ENCODE measurements around the gene SEC14L1. TPM values are rescaled to one million over a fixed set of nuclear protein-coding genes. Genes with fewer than 3 reads are reported as not detected.

The SEC14L1 gene
- total RNA-seq, 2 donors from 2014 or later, result 31.0 to 38.8 TPM

GRCh38 chr17:77191244-77191643 lies 50.5 kb downstream of the SEC14L1 start:
- Histone ChIP-seq H3K4me3 (no peak overlapping the region), H3K9ac (ENCODE audit: low read depth in 2 of 2, low read length in 2 of 2) (no peak overlapping the region), H3K27me3 (no peaks in the 10 kb centered on the region), H3K9me3 (no peaks in the 10 kb centered on the region), H3K27ac (no peak overlapping the region), H3K36me3 (peaks cover 15% of the 10 kb centered on the region), H3K4me1 (no peaks in the 10 kb centered on the region)
- TF ChIP-seq CTCF (IDR thresholded peaks at IDR 0.05), result no peak
- intact Hi-C loops (cut with DNase I), result no loop called here
- DNase-seq, result no peak

DNA sequence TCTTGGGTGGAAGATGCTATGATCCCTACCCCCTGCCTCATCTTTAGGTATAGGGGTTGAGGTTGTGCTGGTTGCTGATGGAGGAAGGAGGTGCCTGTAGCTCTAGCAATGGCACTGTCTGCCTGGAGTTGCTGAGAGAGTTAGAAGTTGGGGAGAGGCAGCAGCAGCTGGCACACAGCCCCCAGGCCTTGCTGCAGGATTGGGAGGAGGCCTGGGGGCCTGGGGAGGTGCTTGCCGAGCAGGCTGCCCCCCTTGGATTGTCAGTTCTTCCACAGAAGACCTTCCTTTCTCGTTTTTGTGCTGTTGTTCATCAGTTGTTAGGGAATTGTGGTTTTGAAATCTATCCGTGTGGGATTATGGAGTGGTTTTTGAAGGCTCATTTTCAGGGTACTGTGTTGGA lies 52.9 kb downstream of the SEC14L1 start:
- no peak for TF ChIP-seq CTCF (IDR thresholded peaks at IDR 0.05)
- H3K9ac ChIP-seq (ENCODE audit: low read depth in 2 of 2, low read length in 2 of 2), result no peak overlapping the region
- DNase-seq, result no peak
- H3K9me3 ChIP-seq, result no peaks in the 10 kb centered on the region
- H3K4me1 ChIP-seq, result no peaks in the 10 kb centered on the region
- no peak overlapping the region for H3K4me3 ChIP-seq
- no peaks in the 10 kb centered on the region for H3K27me3 ChIP-seq
- H3K27ac ChIP-seq, result no peak overlapping the region
- intact Hi-C loops (cut with DNase I), result no loop called here
- peaks cover 19% of the 10 kb centered on the region for H3K36me3 ChIP-seq

GRCh38 chr17:77194179-77194578 lies 53.4 kb downstream of the SEC14L1 start:
- intact Hi-C loops (cut with DNase I), result no loop called here
- H3K9me3 ChIP-seq, result no peaks in the 10 kb centered on the region
- no peaks in the 10 kb centered on the region for H3K27me3 ChIP-seq
- DNase-seq, result no peak
- TF ChIP-seq CTCF (IDR thresholded peaks at IDR 0.05), result no peak
- no peak overlapping the region for H3K4me3 ChIP-seq
- H3K27ac ChIP-seq, result no peak overlapping the region
- no peaks in the 10 kb centered on the region for H3K4me1 ChIP-seq
- peaks cover 19% of the 10 kb centered on the region for H3K36me3 ChIP-seq
- no peak overlapping the region for H3K9ac ChIP-seq (ENCODE audit: low read depth in 2 of 2, low read length in 2 of 2)

GRCh38 chr17:77196251-77196650 lies 55.5 kb downstream of the SEC14L1 start:
- intact Hi-C loops (cut with DNase I), result no loop called here
- H3K27me3 ChIP-seq, result no peaks in the 10 kb centered on the region
- no peak overlapping the region for H3K27ac ChIP-seq
- H3K9me3 ChIP-seq, result no peaks in the 10 kb centered on the region
- TF ChIP-seq CTCF (IDR thresholded peaks at IDR 0.05), result no peak
- H3K4me3 ChIP-seq, result no peak overlapping the region
- no peak overlapping the region for H3K9ac ChIP-seq (ENCODE audit: low read depth in 2 of 2, low read length in 2 of 2)
- DNase-seq, result no peak
- peaks cover 19% of the 10 kb centered on the region for H3K36me3 ChIP-seq
- H3K4me1 ChIP-seq, result no peaks in the 10 kb centered on the region

- no peaks in the 10 kb centered on the region for H3K9me3 ChIP-seq
- no peaks in the 10 kb centered on the region for H3K27me3 ChIP-seq
- no peak for TF ChIP-seq CTCF (IDR thresholded peaks at IDR 0.05)
- no peak overlapping the region for H3K27ac ChIP-seq
- no peak for DNase-seq
- H3K4me3 ChIP-seq, result no peak overlapping the region
- no peaks in the 10 kb centered on the region for H3K4me1 ChIP-seq
- no peak overlapping the region for H3K9ac ChIP-seq (ENCODE audit: low read depth in 2 of 2, low read length in 2 of 2)
- peaks cover 19% of the 10 kb centered on the region for H3K36me3 ChIP-seq
- intact Hi-C loops (cut with DNase I), result no loop called here
Observed at GRCh38 chr17:77197115-77197514, 56.3 kb downstream of the SEC14L1 start.

- no peak for DNase-seq
- Histone ChIP-seq H3K4me1 (no peaks in the 10 kb centered on the region), H3K27ac (no peak overlapping the region), H3K9me3 (no peaks in the 10 kb centered on the region), H3K9ac (ENCODE audit: low read depth in 2 of 2, low read length in 2 of 2) (no peak overlapping the region), H3K27me3 (no peaks in the 10 kb centered on the region), H3K36me3 (peaks cover 10% of the 10 kb centered on the region), H3K4me3 (no peak overlapping the region)
- intact Hi-C loops (cut with DNase I), result loop anchor here (10.0 kb wide), 1 partner anchor 46 kb away; no protein-coding TSS in a partner anchor
- TF ChIP-seq CTCF (IDR thresholded peaks at IDR 0.05), result no peak
Observed at GRCh38 chr17:77200711-77201110, 59.9 kb downstream of the SEC14L1 start.

All from colonic mucosa (tissue), 4 donors.